ENCODE data around the gene SMYD3. TPM values are rescaled to one million over a fixed set of nuclear protein-coding genes. Genes with fewer than 3 reads are reported as not detected.
A peak's percentile ranks its signal among the peaks of the same experiment; 100 is the strongest.

Gene SMYD3
- total RNA-seq, 1 donor from 2014 or later, result 23.8 TPM

GRCh38 chr1:246540738-246541491, 33.8 kb upstream of the SMYD3 start:
- H3K4me3 ChIP-seq (ENCODE audit: low read depth, low read length), result no peak overlapping the region
- TF ChIP-seq, protein P1, sequence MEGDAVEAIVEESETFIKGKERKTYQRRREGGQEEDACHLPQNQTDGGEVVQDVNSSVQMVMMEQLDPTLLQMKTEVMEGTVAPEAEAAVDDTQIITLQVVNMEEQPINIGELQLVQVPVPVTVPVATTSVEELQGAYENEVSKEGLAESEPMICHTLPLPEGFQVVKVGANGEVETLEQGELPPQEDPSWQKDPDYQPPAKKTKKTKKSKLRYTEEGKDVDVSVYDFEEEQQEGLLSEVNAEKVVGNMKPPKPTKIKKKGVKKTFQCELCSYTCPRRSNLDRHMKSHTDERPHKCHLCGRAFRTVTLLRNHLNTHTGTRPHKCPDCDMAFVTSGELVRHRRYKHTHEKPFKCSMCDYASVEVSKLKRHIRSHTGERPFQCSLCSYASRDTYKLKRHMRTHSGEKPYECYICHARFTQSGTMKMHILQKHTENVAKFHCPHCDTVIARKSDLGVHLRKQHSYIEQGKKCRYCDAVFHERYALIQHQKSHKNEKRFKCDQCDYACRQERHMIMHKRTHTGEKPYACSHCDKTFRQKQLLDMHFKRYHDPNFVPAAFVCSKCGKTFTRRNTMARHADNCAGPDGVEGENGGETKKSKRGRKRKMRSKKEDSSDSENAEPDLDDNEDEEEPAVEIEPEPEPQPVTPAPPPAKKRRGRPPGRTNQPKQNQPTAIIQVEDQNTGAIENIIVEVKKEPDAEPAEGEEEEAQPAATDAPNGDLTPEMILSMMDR (conservative IDR thresholded peaks at IDR 0.05; ENCODE audit: low read depth, low read length), result no peak
- DNase-seq (ENCODE audit: low read depth), result no peak

DNA sequence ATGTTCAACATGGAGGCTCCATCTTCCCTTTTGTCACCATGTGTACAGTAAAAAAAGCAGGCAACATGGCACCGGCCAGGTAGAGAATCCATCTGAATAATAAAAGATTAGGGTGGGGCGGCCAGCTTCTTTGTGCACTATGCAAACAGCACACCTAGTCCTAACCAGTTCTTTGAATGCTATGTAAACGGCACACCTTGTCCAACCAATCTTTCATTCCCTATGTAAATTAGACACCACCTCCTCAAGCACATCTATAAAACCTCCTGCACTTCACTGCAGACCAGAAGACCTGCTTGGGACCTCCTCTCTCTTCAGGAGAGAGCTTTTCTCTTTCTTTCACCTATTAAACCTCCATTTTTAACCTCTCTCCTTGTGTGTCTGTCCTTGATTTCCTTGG, 30.8 kb upstream of the SMYD3 start:
- DNase-seq (ENCODE audit: low read depth), result no peak

DNA sequence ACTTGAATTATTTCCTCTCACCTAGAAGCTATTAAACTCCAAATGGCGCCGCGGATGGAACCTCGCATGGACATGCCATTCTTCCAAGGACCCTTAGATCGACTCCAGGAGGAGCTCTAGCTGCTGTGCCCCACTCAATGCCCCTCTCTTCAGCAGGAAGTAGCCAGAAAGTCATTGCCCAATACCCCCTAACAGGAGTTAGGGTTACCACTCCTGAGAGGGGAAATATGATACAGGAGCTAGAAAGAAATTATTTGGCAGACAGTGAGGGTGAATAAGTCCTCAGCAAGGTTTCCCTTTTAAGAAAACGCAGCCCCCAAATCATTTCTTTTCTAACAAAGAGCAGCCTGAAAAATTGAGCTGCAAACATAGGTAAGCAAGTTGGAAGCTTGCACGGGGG, 30.4 kb upstream of the SMYD3 start:
- H3K4me3 ChIP-seq (ENCODE audit: low read depth, low read length), result no peak overlapping the region
- no peak for DNase-seq (ENCODE audit: low read depth)
- TF ChIP-seq, protein P1 (conservative IDR thresholded peaks at IDR 0.05; ENCODE audit: low read depth, low read length), result no peak

More for the DNA sequence above, 30.8 kb upstream of the SMYD3 start:
- H3K4me3 ChIP-seq (ENCODE audit: low read depth, low read length), result no peak overlapping the region
- TF ChIP-seq, protein P1 (conservative IDR thresholded peaks at IDR 0.05; ENCODE audit: low read depth, low read length), result no peak

- no peak for DNase-seq (ENCODE audit: low read depth)
- TF ChIP-seq, protein P1 (conservative IDR thresholded peaks at IDR 0.05; ENCODE audit: low read depth, low read length), result no peak
Measured at GRCh38 chr1:246534114-246534513, 27.0 kb upstream of the SMYD3 start.

DNA sequence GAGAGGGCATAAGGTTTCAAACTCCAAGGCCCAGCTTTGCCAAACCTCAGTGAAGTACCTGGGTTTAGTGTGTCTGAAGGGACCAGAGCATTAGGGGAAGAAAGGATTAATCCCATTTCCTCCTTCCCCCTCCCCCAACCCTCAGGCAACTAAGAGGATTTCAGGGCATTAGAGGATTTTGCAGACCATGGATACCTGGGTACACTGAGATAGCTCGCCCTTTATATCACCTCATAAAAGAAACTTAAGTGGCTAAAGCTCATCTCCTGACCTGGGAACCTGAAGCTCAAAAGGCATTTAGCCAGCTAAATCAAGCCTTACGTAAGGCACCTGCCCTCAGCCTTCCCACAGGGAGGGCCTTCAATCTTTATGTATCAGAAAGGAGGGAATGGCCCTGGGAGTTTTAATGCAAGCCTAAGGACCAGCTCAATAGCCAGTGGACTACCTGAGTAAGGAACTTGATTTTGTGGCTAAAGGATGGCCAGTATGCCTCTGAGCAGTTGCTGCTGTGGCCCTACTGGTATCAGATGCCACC, 26.4 kb upstream of the SMYD3 start:
- TF ChIP-seq, protein P1 (conservative IDR thresholded peaks at IDR 0.05; ENCODE audit: low read depth, low read length), result no peak
- no peak for DNase-seq (ENCODE audit: low read depth)
- no peak overlapping the region for H3K4me3 ChIP-seq (ENCODE audit: low read depth, low read length)

More at GRCh38 chr1:246534114-246534513, 27.0 kb upstream of the SMYD3 start:
- no peak overlapping the region for H3K4me3 ChIP-seq (ENCODE audit: low read depth, low read length)

- TF ChIP-seq, protein P1 (conservative IDR thresholded peaks at IDR 0.05; ENCODE audit: low read depth, low read length), result peak; percentile 32
- DNase-seq (ENCODE audit: low read depth), result no peak
- no peak overlapping the region for H3K4me3 ChIP-seq (ENCODE audit: low read depth, low read length)
Measured at GRCh38 chr1:246532519-246532918, 25.4 kb upstream of the SMYD3 start.

DNA sequence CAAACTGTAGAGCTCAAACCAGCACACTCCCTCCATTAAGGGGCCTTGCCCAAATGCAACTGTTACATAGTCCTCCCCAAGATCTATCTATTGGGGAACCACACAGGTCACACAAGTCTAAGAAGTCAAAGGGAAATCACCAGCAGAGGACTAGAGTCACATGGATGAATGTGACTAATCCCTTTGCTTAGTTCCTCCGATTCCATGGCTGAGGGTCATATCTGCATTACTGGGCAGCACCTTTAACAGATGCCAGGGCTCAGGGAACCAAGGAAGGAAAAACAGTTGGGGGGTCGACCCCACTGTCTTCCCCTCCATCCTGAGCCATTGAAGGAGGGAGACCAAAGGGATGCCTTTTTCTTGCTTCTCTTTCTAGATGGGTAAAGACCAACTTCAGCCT, 23.4 kb upstream of the SMYD3 start:
- H3K4me3 ChIP-seq (ENCODE audit: low read depth, low read length), result no peak overlapping the region
- TF ChIP-seq, protein P1 (conservative IDR thresholded peaks at IDR 0.05; ENCODE audit: low read depth, low read length), result no peak
- no peak for DNase-seq (ENCODE audit: low read depth)
